Measurements from ENCODE around the gene GALNT18.

GALNT18 gene

DNA sequence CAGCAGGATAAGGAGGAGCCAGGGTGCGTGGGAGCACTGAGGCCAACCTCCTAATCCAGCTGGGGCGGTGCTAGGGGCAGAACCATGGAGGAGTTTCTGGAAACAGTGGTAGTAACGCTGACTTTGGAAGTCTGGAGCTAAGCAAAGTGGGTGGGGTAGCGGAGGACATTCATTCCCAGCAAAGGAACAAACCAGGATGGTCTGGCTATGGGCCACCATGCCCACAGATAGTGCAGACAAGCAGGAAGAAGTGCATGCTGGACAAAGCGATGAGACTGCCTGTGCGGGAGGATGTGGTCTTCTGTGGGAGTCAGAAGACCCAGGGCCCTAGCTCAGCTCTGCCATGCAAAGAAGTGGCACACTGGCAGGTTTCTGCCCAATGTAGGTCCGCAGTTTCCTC, 197.1 kb downstream of the GALNT18 start:
- H2AFZ ChIP-seq (ENCODE audit: low read length, unreplicated experiment) = no peak overlapping the region
- H3K79me2 ChIP-seq (ENCODE audit: control insufficient read depth, insufficient read depth, low read length, unreplicated experiment) = no peaks in the 10 kb centered on the region
- H3K36me3 ChIP-seq (ENCODE audit: insufficient read depth, low read length) = no peaks in the 10 kb centered on the region
- no peak overlapping the region for H3K27ac ChIP-seq (ENCODE audit: low read depth, low read length)
- H3K4me3 ChIP-seq (ENCODE audit: low read depth, low read length) = no peak overlapping the region
- peaks cover 14% of the 10 kb centered on the region for H3K4me1 ChIP-seq (ENCODE audit: control insufficient read depth, insufficient read depth, low read length, unreplicated experiment)
- no peaks in the 10 kb centered on the region for H3K27me3 ChIP-seq (ENCODE audit: insufficient read depth, low read length)

DNA sequence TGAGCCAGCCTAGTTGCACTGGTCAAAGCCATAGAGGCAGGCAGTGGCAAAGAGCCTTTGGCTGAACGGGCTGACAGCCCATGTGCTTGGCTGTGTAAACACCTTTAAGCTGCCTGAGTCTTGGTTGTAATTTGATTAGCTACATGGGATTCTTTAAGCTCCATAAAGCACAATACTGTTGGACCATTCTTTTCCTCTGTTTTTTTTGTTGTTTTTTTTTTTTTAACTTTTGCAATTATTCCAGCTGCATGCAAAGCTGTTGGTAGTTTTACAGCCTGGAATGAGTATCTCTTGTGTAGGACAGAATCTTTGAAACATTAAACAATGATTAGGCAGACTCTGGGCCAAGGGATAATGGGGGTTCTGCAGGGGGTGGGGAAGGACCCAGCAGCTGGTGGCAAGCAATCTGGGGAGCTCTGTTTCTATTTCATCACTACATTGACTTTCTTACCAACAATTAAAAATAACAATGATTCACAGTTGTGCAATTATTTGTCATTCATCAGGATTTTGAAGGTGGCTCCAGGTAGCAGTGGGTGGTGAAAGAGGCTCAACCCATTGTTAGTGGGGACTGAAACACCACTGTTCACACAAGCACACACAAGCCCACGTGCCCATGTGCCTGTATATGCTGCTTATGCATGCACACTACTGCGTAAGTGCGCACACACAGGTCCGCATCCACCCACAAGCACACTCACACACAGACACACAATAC, 199.2 kb downstream of the GALNT18 start:
- H3K27me3 ChIP-seq (ENCODE audit: insufficient read depth, low read length) = no peaks in the 10 kb centered on the region
- H3K36me3 ChIP-seq (ENCODE audit: insufficient read depth, low read length) = no peaks in the 10 kb centered on the region

DNA sequence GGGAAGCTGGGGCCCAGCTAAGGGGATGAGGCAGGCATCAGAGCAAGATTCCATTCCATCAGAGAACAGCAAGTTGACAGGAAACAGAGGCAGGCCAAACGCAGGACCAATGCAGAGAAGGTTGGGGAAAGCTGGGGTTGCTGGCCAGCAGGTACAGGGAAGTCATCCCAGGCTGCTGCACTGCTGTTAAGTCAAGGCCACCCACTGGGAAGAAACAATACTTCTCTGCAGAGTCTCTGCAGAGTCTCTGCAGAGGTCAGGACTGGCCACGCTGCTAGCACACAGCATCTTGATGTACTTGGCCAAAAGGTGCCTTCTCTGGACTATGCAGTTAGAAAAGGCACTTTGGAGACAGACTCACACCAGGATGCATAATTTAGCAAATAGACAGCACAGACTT, 200.3 kb downstream of the GALNT18 start:
- Histone ChIP-seq H3K27ac (ENCODE audit: low read depth, low read length) (no peak overlapping the region), H3K4me3 (ENCODE audit: low read depth, low read length) (no peak overlapping the region), H3K79me2 (ENCODE audit: control insufficient read depth, insufficient read depth, low read length, unreplicated experiment) (no peaks in the 10 kb centered on the region), H3K36me3 (ENCODE audit: insufficient read depth, low read length) (no peaks in the 10 kb centered on the region), H3K4me1 (ENCODE audit: control insufficient read depth, insufficient read depth, low read length, unreplicated experiment) (peaks cover 25% of the 10 kb centered on the region), H2AFZ (ENCODE audit: low read length, unreplicated experiment) (no peak overlapping the region), H3K27me3 (ENCODE audit: insufficient read depth, low read length) (no peaks in the 10 kb centered on the region)

More for the DNA sequence above, 199.2 kb downstream of the GALNT18 start:
- H2AFZ ChIP-seq (ENCODE audit: low read length, unreplicated experiment) = no peak overlapping the region
- peaks cover 15% of the 10 kb centered on the region for H3K4me1 ChIP-seq (ENCODE audit: control insufficient read depth, insufficient read depth, low read length, unreplicated experiment)
- H3K79me2 ChIP-seq (ENCODE audit: control insufficient read depth, insufficient read depth, low read length, unreplicated experiment) = no peaks in the 10 kb centered on the region
- no peak overlapping the region for H3K27ac ChIP-seq (ENCODE audit: low read depth, low read length)
- H3K4me3 ChIP-seq (ENCODE audit: low read depth, low read length) = no peak overlapping the region

DNA sequence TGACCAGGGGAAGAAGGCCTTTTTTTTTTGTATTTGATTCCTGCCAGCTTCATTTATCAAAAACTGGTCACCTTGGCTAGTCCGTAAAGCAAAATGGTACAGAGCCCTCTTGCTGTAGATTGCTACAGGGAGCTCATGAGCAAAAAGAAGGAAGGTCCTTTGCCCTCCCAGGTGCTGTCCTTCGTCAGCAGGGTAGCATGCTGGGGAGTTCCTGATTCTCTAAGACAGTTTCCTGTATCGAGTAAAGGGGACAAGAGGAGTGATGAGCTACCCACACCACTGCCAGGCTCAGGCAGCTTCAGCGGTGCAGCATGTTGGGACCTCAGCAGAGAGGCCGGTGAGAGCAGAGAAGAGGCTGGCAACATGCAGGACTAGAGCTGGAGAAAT, 200.9 kb downstream of the GALNT18 start:
- Histone ChIP-seq H3K4me3 (ENCODE audit: low read depth, low read length) (no peak overlapping the region), H3K79me2 (ENCODE audit: control insufficient read depth, insufficient read depth, low read length, unreplicated experiment) (no peaks in the 10 kb centered on the region), H2AFZ (ENCODE audit: low read length, unreplicated experiment) (no peak overlapping the region), H3K27me3 (ENCODE audit: insufficient read depth, low read length) (no peaks in the 10 kb centered on the region), H3K4me1 (ENCODE audit: control insufficient read depth, insufficient read depth, low read length, unreplicated experiment) (peaks cover 25% of the 10 kb centered on the region), H3K27ac (ENCODE audit: low read depth, low read length) (no peak overlapping the region), H3K36me3 (ENCODE audit: insufficient read depth, low read length) (no peaks in the 10 kb centered on the region)

DNA sequence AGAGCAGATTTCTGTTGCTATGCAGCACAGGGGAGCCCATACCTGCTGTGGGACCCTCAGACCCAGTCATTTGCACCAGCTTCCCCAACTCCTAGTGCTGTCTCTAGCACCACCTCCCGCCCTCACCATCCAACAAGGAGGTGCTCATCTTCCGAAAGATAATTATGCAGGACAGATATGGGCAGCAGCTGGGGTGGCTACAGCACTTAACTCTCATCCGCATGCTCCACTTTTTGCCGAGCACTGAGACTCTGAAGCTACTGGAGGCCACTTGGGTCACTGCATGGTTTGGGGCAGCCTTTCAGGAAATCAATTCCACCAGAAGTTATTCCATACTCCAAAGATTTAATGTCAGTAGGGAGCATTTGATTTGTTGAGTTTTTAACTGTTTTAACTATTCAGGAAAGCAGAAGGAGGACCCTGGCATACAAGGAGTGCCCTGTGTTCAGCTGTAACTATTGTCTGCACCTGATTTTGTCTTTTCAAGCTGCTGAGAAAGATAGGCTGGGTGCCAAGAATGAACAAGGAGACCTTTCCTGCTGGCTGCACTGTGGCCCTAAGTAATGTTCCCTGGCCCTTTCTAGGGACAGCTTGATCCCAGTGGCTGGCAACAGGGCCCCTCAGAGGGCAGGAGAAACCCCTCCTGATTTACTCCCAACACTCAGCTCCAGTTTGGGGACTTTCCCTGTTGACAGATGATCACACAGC, 201.5 kb downstream of the GALNT18 start:
- no peaks in the 10 kb centered on the region for H3K79me2 ChIP-seq (ENCODE audit: control insufficient read depth, insufficient read depth, low read length, unreplicated experiment)
- no peak overlapping the region for H3K27ac ChIP-seq (ENCODE audit: low read depth, low read length)
- no peak overlapping the region for H3K4me3 ChIP-seq (ENCODE audit: low read depth, low read length)
- H3K36me3 ChIP-seq (ENCODE audit: insufficient read depth, low read length) = no peaks in the 10 kb centered on the region
- no peaks in the 10 kb centered on the region for H3K27me3 ChIP-seq (ENCODE audit: insufficient read depth, low read length)
- peaks cover 28% of the 10 kb centered on the region for H3K4me1 ChIP-seq (ENCODE audit: control insufficient read depth, insufficient read depth, low read length, unreplicated experiment)
- H2AFZ ChIP-seq (ENCODE audit: low read length, unreplicated experiment) = no peak overlapping the region

DNA sequence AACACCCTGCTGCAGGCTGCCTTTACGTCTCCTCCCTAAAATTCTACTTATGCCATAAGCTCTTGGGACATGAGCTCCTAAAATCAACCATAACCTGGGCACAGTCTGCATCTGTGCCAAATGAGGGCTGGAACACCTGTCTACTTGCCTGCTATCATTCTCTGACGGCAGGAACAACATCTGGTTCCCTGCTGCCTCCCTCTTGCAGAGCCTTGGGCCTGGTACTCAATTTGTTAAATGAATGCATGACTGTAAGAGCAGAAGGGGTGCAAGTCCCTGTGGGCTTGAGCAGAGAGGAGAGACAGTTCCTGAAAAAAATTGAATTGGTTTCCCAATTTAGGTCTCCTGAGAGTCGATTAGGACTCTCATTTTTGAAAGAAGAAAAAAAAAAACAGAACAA, 202.1 kb downstream of the GALNT18 start:
- Histone ChIP-seq H3K4me1 (ENCODE audit: control insufficient read depth, insufficient read depth, low read length, unreplicated experiment) (peaks cover 28% of the 10 kb centered on the region), H3K27me3 (ENCODE audit: insufficient read depth, low read length) (no peaks in the 10 kb centered on the region), H2AFZ (ENCODE audit: low read length, unreplicated experiment) (no peak overlapping the region), H3K36me3 (ENCODE audit: insufficient read depth, low read length) (no peaks in the 10 kb centered on the region), H3K79me2 (ENCODE audit: control insufficient read depth, insufficient read depth, low read length, unreplicated experiment) (no peaks in the 10 kb centered on the region), H3K4me3 (ENCODE audit: low read depth, low read length) (no peak overlapping the region), H3K27ac (ENCODE audit: low read depth, low read length) (no peak overlapping the region)

DNA sequence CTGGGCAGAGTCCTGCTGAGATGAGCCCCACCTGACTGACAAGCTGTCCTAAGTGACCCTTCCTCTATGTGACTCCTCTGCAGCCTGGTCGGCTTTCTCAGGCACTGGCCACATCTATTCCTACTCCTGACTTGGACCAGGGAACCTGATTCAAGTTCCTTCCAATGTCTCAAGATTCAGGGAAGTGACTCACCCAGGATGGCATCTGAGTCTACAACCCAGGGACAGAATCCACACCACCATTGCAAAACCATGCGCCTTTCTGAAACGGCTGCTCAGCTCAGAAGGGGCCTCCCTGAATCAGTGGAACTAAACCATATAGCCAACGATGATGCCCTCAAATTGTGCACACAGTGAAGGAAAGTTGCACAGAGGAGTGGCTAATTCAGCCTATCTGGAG, 204.9 kb downstream of the GALNT18 start:
- Histone ChIP-seq H3K79me2 (ENCODE audit: control insufficient read depth, insufficient read depth, low read length, unreplicated experiment) (no peaks in the 10 kb centered on the region), H2AFZ (ENCODE audit: low read length, unreplicated experiment) (no peak overlapping the region), H3K27ac (ENCODE audit: low read depth, low read length) (peak overlapping the region; percentile 45; the same call in 1 of the 2 replicates), H3K4me1 (ENCODE audit: control insufficient read depth, insufficient read depth, low read length, unreplicated experiment) (peaks cover 23% of the 10 kb centered on the region), H3K4me3 (ENCODE audit: low read depth, low read length) (no peak overlapping the region), H3K27me3 (ENCODE audit: insufficient read depth, low read length) (no peaks in the 10 kb centered on the region), H3K36me3 (ENCODE audit: insufficient read depth, low read length) (no peaks in the 10 kb centered on the region)

DNA sequence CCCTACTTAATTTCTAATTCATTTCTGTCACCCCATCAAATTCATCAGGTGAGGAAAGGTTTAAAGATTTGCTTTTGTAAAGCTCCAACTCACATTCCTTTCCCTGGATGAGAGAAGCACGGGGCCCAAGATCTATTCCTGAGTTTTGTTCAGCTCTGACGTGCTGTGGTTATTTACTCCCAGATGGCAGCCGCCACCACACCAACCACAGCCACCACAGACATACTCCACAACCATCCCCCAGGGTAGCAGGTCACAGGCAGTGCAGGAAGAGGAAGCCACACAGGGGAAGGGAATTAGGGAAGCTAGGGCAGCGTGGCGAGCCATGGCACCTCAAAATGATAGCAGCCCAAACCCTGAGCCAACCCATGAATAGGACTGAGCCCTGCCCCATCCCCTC, 205.3 kb downstream of the GALNT18 start:
- H3K79me2 ChIP-seq (ENCODE audit: control insufficient read depth, insufficient read depth, low read length, unreplicated experiment) = no peaks in the 10 kb centered on the region
- H3K27ac ChIP-seq (ENCODE audit: low read depth, low read length) = peak overlapping the region; percentile 45
- peaks cover 23% of the 10 kb centered on the region for H3K4me1 ChIP-seq (ENCODE audit: control insufficient read depth, insufficient read depth, low read length, unreplicated experiment)
- no peak overlapping the region for H2AFZ ChIP-seq (ENCODE audit: low read length, unreplicated experiment)
- no peaks in the 10 kb centered on the region for H3K36me3 ChIP-seq (ENCODE audit: insufficient read depth, low read length)
- H3K27me3 ChIP-seq (ENCODE audit: insufficient read depth, low read length) = no peaks in the 10 kb centered on the region
- no peak overlapping the region for H3K4me3 ChIP-seq (ENCODE audit: low read depth, low read length)

DNA sequence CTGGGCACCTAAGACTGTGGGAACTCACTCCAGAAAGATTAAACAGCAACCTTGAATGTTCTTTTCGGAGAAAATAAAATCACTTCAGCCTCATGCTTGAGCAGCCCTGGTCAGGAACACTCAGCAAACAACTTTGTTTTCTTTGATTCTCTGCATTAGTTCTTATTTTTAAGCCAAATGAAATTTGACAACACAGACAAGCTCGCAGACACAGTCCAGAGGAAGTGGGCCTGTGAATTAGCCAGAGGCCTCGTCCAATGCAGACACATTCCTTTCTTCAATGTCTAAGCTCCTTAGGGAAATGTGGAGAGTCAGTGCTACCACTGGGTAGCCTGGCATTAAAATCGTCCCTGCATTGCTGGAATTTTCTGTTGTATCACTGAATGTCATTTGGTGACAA, 205.9 kb downstream of the GALNT18 start:
- Histone ChIP-seq H3K36me3 (ENCODE audit: insufficient read depth, low read length) (no peaks in the 10 kb centered on the region), H2AFZ (ENCODE audit: low read length, unreplicated experiment) (peak overlapping the region; percentile 3), H3K27me3 (ENCODE audit: insufficient read depth, low read length) (no peaks in the 10 kb centered on the region), H3K4me3 (ENCODE audit: low read depth, low read length) (no peak overlapping the region), H3K27ac (ENCODE audit: low read depth, low read length) (peak overlapping the region; percentile 35; the same call in 1 of the 2 replicates), H3K79me2 (ENCODE audit: control insufficient read depth, insufficient read depth, low read length, unreplicated experiment) (no peaks in the 10 kb centered on the region), H3K4me1 (ENCODE audit: control insufficient read depth, insufficient read depth, low read length, unreplicated experiment) (peaks cover 23% of the 10 kb centered on the region)

DNA sequence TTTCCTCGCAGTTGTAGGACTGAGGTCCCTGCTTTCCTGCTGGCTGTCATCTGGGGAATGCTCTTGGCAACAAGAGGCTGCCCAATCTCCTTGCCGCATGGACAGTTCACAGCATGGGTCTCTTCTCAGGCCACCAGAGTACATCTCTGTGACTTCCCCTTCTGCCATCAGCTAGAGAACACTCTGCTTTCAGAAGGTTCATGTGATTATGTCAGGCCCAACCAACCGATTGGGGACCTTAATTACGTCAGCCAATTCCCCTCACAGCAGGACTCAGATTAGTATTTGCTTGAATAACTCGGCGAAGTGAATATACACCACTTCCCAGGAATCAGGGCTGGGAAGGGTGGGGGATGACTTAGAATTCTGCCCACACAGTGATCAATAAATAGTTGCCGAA, 206.8 kb downstream of the GALNT18 start:
- Histone ChIP-seq H3K27me3 (ENCODE audit: insufficient read depth, low read length) (no peaks in the 10 kb centered on the region), H3K36me3 (ENCODE audit: insufficient read depth, low read length) (no peaks in the 10 kb centered on the region), H3K4me3 (ENCODE audit: low read depth, low read length) (no peak overlapping the region), H3K27ac (ENCODE audit: low read depth, low read length) (no peak overlapping the region), H3K79me2 (ENCODE audit: control insufficient read depth, insufficient read depth, low read length, unreplicated experiment) (no peaks in the 10 kb centered on the region), H2AFZ (ENCODE audit: low read length, unreplicated experiment) (no peak overlapping the region), H3K4me1 (ENCODE audit: control insufficient read depth, insufficient read depth, low read length, unreplicated experiment) (peaks cover 23% of the 10 kb centered on the region)

DNA sequence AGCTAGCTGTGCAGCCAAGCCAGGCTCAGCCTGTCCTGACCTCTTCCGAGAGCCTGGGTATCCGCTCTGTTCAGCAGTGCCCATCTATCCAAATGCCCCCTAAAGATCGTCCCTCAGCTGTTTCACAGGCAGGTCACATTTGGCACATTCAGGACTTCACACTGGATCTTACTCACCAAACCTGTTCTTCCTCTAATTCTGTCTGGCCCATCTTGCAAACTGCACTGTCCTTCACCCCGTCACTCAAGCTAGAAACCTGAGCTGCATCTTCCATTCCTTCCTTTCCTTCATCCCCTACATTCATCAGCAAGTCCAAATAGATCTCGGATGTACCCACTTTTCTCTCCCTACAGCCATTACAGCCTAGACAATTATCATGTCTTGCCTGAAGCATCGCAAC, 208.0 kb downstream of the GALNT18 start:
- Histone ChIP-seq H3K27me3 (ENCODE audit: insufficient read depth, low read length) (no peaks in the 10 kb centered on the region), H3K79me2 (ENCODE audit: control insufficient read depth, insufficient read depth, low read length, unreplicated experiment) (no peaks in the 10 kb centered on the region), H3K36me3 (ENCODE audit: insufficient read depth, low read length) (no peaks in the 10 kb centered on the region), H2AFZ (ENCODE audit: low read length, unreplicated experiment) (no peak overlapping the region), H3K27ac (ENCODE audit: low read depth, low read length) (no peak overlapping the region), H3K4me1 (ENCODE audit: control insufficient read depth, insufficient read depth, low read length, unreplicated experiment) (peaks cover 23% of the 10 kb centered on the region), H3K4me3 (ENCODE audit: low read depth, low read length) (no peak overlapping the region)
